GM18499 (cell line): ENCODE data around the gene ORC2.
A peak's percentile ranks its signal among the peaks of the same experiment; 100 is the strongest.
"Not testable (repeated sequence)": the region's sequence is repeated elsewhere in the genome, so short reads cannot be mapped to it uniquely, and the experiment has no call there.

Experiments used
- ATAC-seq: cut with Tn5 transposase; IDR thresholded peaks from one replicate; pipeline ENCODE4 v1.9.1; 2021; ENCODE audit warnings: moderate number of reproducible peaks; ENCODE audit not compliant: insufficient read depth, unreplicated experiment

The ORC2 gene

GRCh38 chr2:200963124-200963917 is at the start of gene ORC2:
TSS of gene ORC2 (minus strand) at chr2:200963660. CDS start at chr2:200958123, 5,537 bp downstream.
- peak; percentile 49 for ATAC-seq

- ATAC-seq, result no peak
These were observed 44.9 kb upstream of the ORC2 start for GRCh38 chr2:201008296-201008829.

GRCh38 chr2:201007584-201007998 is 44.1 kb upstream of the ORC2 start:
- ATAC-seq, result no peak

GRCh38 chr2:201006704-201007103 is 43.2 kb upstream of the ORC2 start:
- ATAC-seq, result no peak

GRCh38 chr2:201004370-201004769 is 40.9 kb upstream of the ORC2 start:
- no peak for ATAC-seq

- ATAC-seq, result no peak
These were observed 29.6 kb upstream of the ORC2 start for GRCh38 chr2:200993097-200993496.

GRCh38 chr2:200987137-200987536 is 23.7 kb upstream of the ORC2 start:
- no peak for ATAC-seq

- no peak for ATAC-seq
These were observed 22.3 kb upstream of the ORC2 start for GRCh38 chr2:200985799-200986198.

- ATAC-seq, result no peak
These were observed 13.2 kb upstream of the ORC2 start for GRCh38 chr2:200976710-200977109.

- ATAC-seq, result no peak
These were observed 12.2 kb upstream of the ORC2 start for GRCh38 chr2:200975672-200976071.

- ATAC-seq, result not testable (repeated sequence)
These were observed 6.6 kb upstream of the ORC2 start for GRCh38 chr2:200970057-200970456.

- no peak for ATAC-seq
These were observed 5.3 kb upstream of the ORC2 start for GRCh38 chr2:200968735-200969134.

GRCh38 chr2:200968162-200968561 is 4.7 kb upstream of the ORC2 start:
- no peak for ATAC-seq

- ATAC-seq, result no peak
These were observed 3.3 kb upstream of the ORC2 start for GRCh38 chr2:200966770-200967169.

- no peak for ATAC-seq
These were observed 1.0 kb upstream of the ORC2 start for GRCh38 chr2:200964498-200964897.

GRCh38 chr2:200963918-200964252 is 425 bp upstream of the ORC2 start:
- ATAC-seq, result not testable (repeated sequence)

- peak; percentile 7 for ATAC-seq
These were observed 693 bp downstream of the ORC2 start for GRCh38 chr2:200962811-200963123.

GRCh38 chr2:200961674-200962073 is 1.8 kb downstream of the ORC2 start:
- no peak for ATAC-seq

- ATAC-seq, result no peak
These were observed 13.1 kb downstream of the ORC2 start for GRCh38 chr2:200950378-200950777.

GRCh38 chr2:200945395-200945729 is 18.1 kb downstream of the ORC2 start:
- no peak for ATAC-seq

GRCh38 chr2:200944467-200945394 is 18.7 kb downstream of the ORC2 start:
- ATAC-seq, result no peak
